Measurements from ENCODE around the gene FLVCR1.

FLVCR1 gene

DNA sequence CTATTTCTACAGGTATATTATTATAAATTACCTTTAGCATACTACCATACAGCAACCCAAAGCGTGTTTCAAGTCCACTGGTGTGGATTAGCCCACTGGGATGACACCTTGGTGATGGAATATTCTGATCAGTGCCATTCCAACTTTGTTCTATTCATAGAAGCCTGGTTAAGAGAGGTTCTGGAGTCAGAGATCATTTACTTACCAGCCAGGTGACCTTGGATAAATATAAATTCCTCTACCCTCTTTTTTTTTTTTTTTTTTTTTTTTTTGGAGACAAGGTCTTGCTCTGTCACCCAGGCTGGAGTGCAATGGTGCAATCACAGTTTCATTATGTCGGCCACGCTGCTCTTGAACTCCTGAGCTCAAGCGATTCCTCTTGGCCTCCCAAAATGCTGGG lies 10.5 kb upstream of the FLVCR1 start, which contains the start of gene SPATA45:
Gene SPATA45 (minus strand): TSS at position 101 of the 400 bp plus-strand sequence. CDS start 11,500 bp downstream, outside the sequence.
- TF ChIP-seq TAF1 (IDR thresholded peaks at IDR 0.05; ENCODE audit: low read depth) (no peak), ZBTB7A (IDR thresholded peaks at IDR 0.05; ENCODE audit: low read depth) (no peak), FOXM1 (IDR thresholded peaks at IDR 0.05; ENCODE audit: borderline replicate concordance, low read depth) (no peak), RAD21 (IDR thresholded peaks at IDR 0.05; ENCODE audit: low read depth) (no peak), CEBPB (IDR thresholded peaks at IDR 0.05) (no peak), EGR1 (IDR thresholded peaks at IDR 0.05) (no peak), EP300 (IDR thresholded peaks at IDR 0.05; ENCODE audit: borderline replicate concordance) (no peak), YY1 (IDR thresholded peaks at IDR 0.05; ENCODE audit: low read depth) (no peak), MAX (IDR thresholded peaks at IDR 0.05) (no peak), NFIC (IDR thresholded peaks at IDR 0.05) (no peak), TEAD4 (IDR thresholded peaks at IDR 0.05) (no peak), REST (IDR thresholded peaks at IDR 0.05; ENCODE audit: low read depth) (no peak), CREB1 (IDR thresholded peaks at IDR 0.05; ENCODE audit: low read depth) (no peak), TCF12 (IDR thresholded peaks at IDR 0.05; ENCODE audit: low read depth) (no peak)
- TF ChIP-seq, protein P1, sequence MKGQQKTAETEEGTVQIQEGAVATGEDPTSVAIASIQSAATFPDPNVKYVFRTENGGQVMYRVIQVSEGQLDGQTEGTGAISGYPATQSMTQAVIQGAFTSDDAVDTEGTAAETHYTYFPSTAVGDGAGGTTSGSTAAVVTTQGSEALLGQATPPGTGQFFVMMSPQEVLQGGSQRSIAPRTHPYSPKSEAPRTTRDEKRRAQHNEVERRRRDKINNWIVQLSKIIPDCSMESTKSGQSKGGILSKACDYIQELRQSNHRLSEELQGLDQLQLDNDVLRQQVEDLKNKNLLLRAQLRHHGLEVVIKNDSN (IDR thresholded peaks at IDR 0.05), result no peak

GRCh38 chr1:212852105-212852688 lies 5.9 kb upstream of the FLVCR1 start:
- TF ChIP-seq NFIC (IDR thresholded peaks at IDR 0.05), result no peak
- no peak for TF ChIP-seq CREB1 (IDR thresholded peaks at IDR 0.05; ENCODE audit: low read depth)
- TF ChIP-seq TCF12 (IDR thresholded peaks at IDR 0.05; ENCODE audit: low read depth), result no peak
- TF ChIP-seq, protein P1 (IDR thresholded peaks at IDR 0.05), result no peak
- no peak for TF ChIP-seq RAD21 (IDR thresholded peaks at IDR 0.05; ENCODE audit: low read depth)
- no peak for TF ChIP-seq TAF1 (IDR thresholded peaks at IDR 0.05; ENCODE audit: low read depth)
- TF ChIP-seq EP300 (IDR thresholded peaks at IDR 0.05; ENCODE audit: borderline replicate concordance), result no peak
- no peak for TF ChIP-seq CEBPB (IDR thresholded peaks at IDR 0.05)
- no peak for TF ChIP-seq REST (IDR thresholded peaks at IDR 0.05; ENCODE audit: low read depth)
- TF ChIP-seq FOXM1 (IDR thresholded peaks at IDR 0.05; ENCODE audit: borderline replicate concordance, low read depth), result no peak
- no peak for TF ChIP-seq ZBTB7A (IDR thresholded peaks at IDR 0.05; ENCODE audit: low read depth)
- no peak for TF ChIP-seq EGR1 (IDR thresholded peaks at IDR 0.05)
- TF ChIP-seq TEAD4 (IDR thresholded peaks at IDR 0.05), result no peak
- no peak for TF ChIP-seq MAX (IDR thresholded peaks at IDR 0.05)
- TF ChIP-seq YY1 (IDR thresholded peaks at IDR 0.05; ENCODE audit: low read depth), result no peak

DNA sequence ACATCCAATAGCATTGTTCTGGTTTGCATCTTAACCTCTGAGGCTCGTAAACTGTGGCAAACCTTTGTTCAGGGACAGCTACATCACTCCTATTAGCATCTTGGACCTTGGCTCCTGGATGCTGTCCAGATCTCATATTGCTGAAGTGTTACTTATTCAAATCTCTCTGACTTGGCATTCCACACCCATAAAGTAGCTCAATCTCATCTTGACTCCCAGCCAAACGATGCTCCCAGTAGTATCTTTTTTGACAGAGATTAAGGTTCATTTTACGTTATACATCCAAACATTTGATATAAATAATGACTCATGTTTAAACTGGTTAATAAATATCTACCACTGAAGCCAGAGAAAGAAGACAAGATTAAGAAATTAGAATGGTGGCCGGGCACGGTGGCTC lies 4.4 kb upstream of the FLVCR1 start:
- TF ChIP-seq CREB1 (IDR thresholded peaks at IDR 0.05; ENCODE audit: low read depth) (no peak), EP300 (IDR thresholded peaks at IDR 0.05; ENCODE audit: borderline replicate concordance) (no peak), CEBPB (IDR thresholded peaks at IDR 0.05) (no peak), RAD21 (IDR thresholded peaks at IDR 0.05; ENCODE audit: low read depth) (no peak), EGR1 (IDR thresholded peaks at IDR 0.05) (no peak)
- TF ChIP-seq, protein P1 (IDR thresholded peaks at IDR 0.05), result no peak

- TF ChIP-seq CREB1 (IDR thresholded peaks at IDR 0.05; ENCODE audit: low read depth) (no peak), CEBPB (IDR thresholded peaks at IDR 0.05) (no peak), YY1 (IDR thresholded peaks at IDR 0.05; ENCODE audit: low read depth) (no peak), EGR1 (IDR thresholded peaks at IDR 0.05) (no peak), RAD21 (IDR thresholded peaks at IDR 0.05; ENCODE audit: low read depth) (no peak), REST (IDR thresholded peaks at IDR 0.05; ENCODE audit: low read depth) (no peak), TEAD4 (IDR thresholded peaks at IDR 0.05) (no peak), MAX (IDR thresholded peaks at IDR 0.05) (no peak), TCF12 (IDR thresholded peaks at IDR 0.05; ENCODE audit: low read depth) (no peak), ZBTB7A (IDR thresholded peaks at IDR 0.05; ENCODE audit: low read depth) (no peak), EP300 (IDR thresholded peaks at IDR 0.05; ENCODE audit: borderline replicate concordance) (no peak), NFIC (IDR thresholded peaks at IDR 0.05) (no peak), FOXM1 (IDR thresholded peaks at IDR 0.05; ENCODE audit: borderline replicate concordance, low read depth) (no peak), TAF1 (IDR thresholded peaks at IDR 0.05; ENCODE audit: low read depth) (no peak)
- TF ChIP-seq, protein P1 (IDR thresholded peaks at IDR 0.05), result no peak
Observed at GRCh38 chr1:212856755-212857154, 1.3 kb upstream of the FLVCR1 start.

All from Ishikawa (cell line).